ENCODE measurements around the gene N4BP2L1. TPM values are rescaled to one million over a fixed set of nuclear protein-coding genes. Genes with fewer than 3 reads are reported as not detected.

Gene N4BP2L1
- polyA plus RNA-seq, 2 of the 4 experiments (the other 2 are of a cell fraction) = 0.41 to 0.85 TPM

- ChIA-PET CTCF (interaction anchor here (0.6 kb wide), 1 partner anchor 152 kb away, joined by 3 read pairs; no protein-coding TSS in a partner anchor), POLR2A (no interaction called here)
- no peak overlapping the region for H3K4me2 ChIP-seq
- no peak overlapping the region for H3K27ac ChIP-seq
- WGBS (ENCODE audit: missing lambda C conversion rate) = 85% methylated on average over 6 of the region's 6 CpGs
- H3K4me1 ChIP-seq = no peaks in the 10 kb centered on the region
- no peak overlapping the region for H3K4me3 ChIP-seq
- ATAC-seq (no peak), FAIRE-seq (no peak), DNase-seq (ENCODE audit: low read depth in 1 of 2, low spot score in 1 of 2) (no peak)
- no peaks in the 10 kb centered on the region for H3K9me3 ChIP-seq
- TF ChIP-seq EHMT2 (IDR thresholded peaks at IDR 0.05; ENCODE audit: low read depth) (no peak), ZFP36 (IDR thresholded peaks at IDR 0.05; ENCODE audit: borderline replicate concordance, partially characterized antibody) (no peak), ELK1 (IDR thresholded peaks at IDR 0.05; ENCODE audit: low read depth, low read length) (no peak), MYC (IDR thresholded peaks at IDR 0.05; ENCODE audit: borderline replicate concordance, low read length) (no peak), NPAS2 (CRISPR knock-in tag; IDR thresholded peaks at IDR 0.05; ENCODE audit: borderline replicate concordance) (no peak), MAFK (IDR thresholded peaks at IDR 0.05; ENCODE audit: partially characterized antibody) (no peak), FOSL2 (IDR thresholded peaks at IDR 0.05) (no peak), FOSL2 (CRISPR knock-in tag; IDR thresholded peaks at IDR 0.05) (no peak), CBX8 (IDR thresholded peaks at IDR 0.05) (no peak), GATA3 (IDR thresholded peaks at IDR 0.05; ENCODE audit: borderline replicate concordance) (no peak), EHF (CRISPR knock-in tag; IDR thresholded peaks at IDR 0.05) (no peak), ZSCAN20 (CRISPR knock-in tag; IDR thresholded peaks at IDR 0.05) (no peak), HEYL (CRISPR knock-in tag; IDR thresholded peaks at IDR 0.05) (no peak), JUN (IDR thresholded peaks at IDR 0.05) (no peak), HES2 (IDR thresholded peaks at IDR 0.05) (no peak), POLR2A (IDR thresholded peaks at IDR 0.05; ENCODE audit: low read length) (no peak), ZC3H11A (IDR thresholded peaks at IDR 0.05) (no peak), NR3C1 (IDR thresholded peaks at IDR 0.05) (no peak), TP53 (CRISPR knock-in tag; IDR thresholded peaks at IDR 0.05) (no peak), NFE2L2 (conservative IDR thresholded peaks at IDR 0.05; ENCODE audit: low read length) (no peak), RAD21 (conservative IDR thresholded peaks at IDR 0.05 in 1 of 2, IDR thresholded peaks at IDR 0.05 in 1 of 2) (no peak)
Measured at GRCh38 chr13:32409001-32409313, 19.0 kb downstream of the N4BP2L1 start.

GRCh38 chr13:32408296-32409000 is 19.5 kb downstream of the N4BP2L1 start:
- CTCF ChIA-PET = interaction anchor here (0.6 kb wide), 1 partner anchor 153 kb away, joined by 3 read pairs; no protein-coding TSS in a partner anchor
- WGBS (ENCODE audit: missing lambda C conversion rate) = 80% methylated on average over 9 of the region's 9 CpGs
- FAIRE-seq = no peak
- Histone ChIP-seq H3K4me1 (no peaks in the 10 kb centered on the region), H3K9me3 (no peaks in the 10 kb centered on the region), H3K4me3 (no peak overlapping the region), H3K27ac (no peak overlapping the region), H3K4me2 (no peak overlapping the region)
- TF ChIP-seq KDM1A (IDR thresholded peaks at IDR 0.05; ENCODE audit: low read depth) = no peak
- TF ChIP-seq EHMT2 (IDR thresholded peaks at IDR 0.05; ENCODE audit: low read depth) = no peak
- TF ChIP-seq KDM5A (IDR thresholded peaks at IDR 0.05) = no peak
- ATAC-seq = no peak
- POLR2A ChIA-PET = no interaction called here
- no peak for DNase-seq (ENCODE audit: low read depth in 1 of 2, low spot score in 1 of 2)

GRCh38 chr13:32407854-32408253 is 20.1 kb downstream of the N4BP2L1 start:
- H3K27ac ChIP-seq = no peak overlapping the region
- WGBS (ENCODE audit: missing lambda C conversion rate) = 61% methylated on average over 6 of the region's 6 CpGs
- CTCF ChIA-PET = no interaction called here
- H3K4me1 ChIP-seq = no peaks in the 10 kb centered on the region
- H3K9me3 ChIP-seq = no peaks in the 10 kb centered on the region
- no peak overlapping the region for H3K4me2 ChIP-seq
- FAIRE-seq (no peak), ATAC-seq (no peak), DNase-seq (ENCODE audit: low read depth in 1 of 2, low spot score in 1 of 2) (no peak)
- no peak for TF ChIP-seq HMGXB4 (CRISPR knock-in tag; IDR thresholded peaks at IDR 0.05; ENCODE audit: borderline replicate concordance)
- no peak for TF ChIP-seq CTCF (IDR thresholded peaks at IDR 0.05)
- no peak for TF ChIP-seq NR3C1 (IDR thresholded peaks at IDR 0.05)
- TF ChIP-seq CHD2 (IDR thresholded peaks at IDR 0.05; ENCODE audit: low read length, partially characterized antibody) = no peak
- no peak for TF ChIP-seq MAFK (IDR thresholded peaks at IDR 0.05; ENCODE audit: partially characterized antibody)
- TF ChIP-seq HEYL (CRISPR knock-in tag; IDR thresholded peaks at IDR 0.05) = no peak
- no peak overlapping the region for H3K4me3 ChIP-seq
- POLR2A ChIA-PET = no interaction called here

Data from A549 (cell line).